Activated naive CD8-positive, alpha-beta T cell treated with anti-CD3 and anti-CD28 coated beads, Interleukin-2, amount 10 ng/mL, durations not matched to agents 7 days and 5 days (primary cell): ENCODE data around the gene KDELR1. TPM values are rescaled to one million over a fixed set of nuclear protein-coding genes. Genes with fewer than 3 reads are reported as not detected.
A peak's percentile ranks its signal among the peaks of the same experiment; 100 is the strongest.

Experiments
- ATAC-seq: fragments of 150-1000 bp; cut with Tn5 transposase; one replicate; pipeline ENCODE4 v1.10.0; 2021; ENCODE audit warnings: low read depth, moderate library complexity
- POLR2A ChIA-PET: fragments of 350-600 bp; sonication (Branson Sonifier 250); formaldehyde crosslinking; loops from one replicate; lab custom pipeline; 2021; ENCODE audit warnings: antibody characterized with exemption; lab: Charles Lee
- DNase-seq: peaks from one replicate; pipeline ENCODE4 v3.0.0; 2021
- H3K27ac Mint-ChIP-seq: one replicate; pipeline ENCODE4 v1.8.0; 2022; ENCODE audit warnings: mild to moderate bottlenecking, mixed read lengths
- H3K27me3 Mint-ChIP-seq: one replicate; pipeline ENCODE4 v1.8.0; 2022; ENCODE audit warnings: mild to moderate bottlenecking, moderate library complexity, mixed read lengths
- H3K36me3 Mint-ChIP-seq: one replicate; pipeline ENCODE4 v1.8.0; 2021; ENCODE audit warnings: mild to moderate bottlenecking, mixed read lengths
- H3K4me1 Mint-ChIP-seq: one replicate; pipeline ENCODE4 v1.8.0; 2021; ENCODE audit warnings: mixed read lengths
- H3K4me3 Mint-ChIP-seq: one replicate; pipeline ENCODE4 v1.8.0; 2022; ENCODE audit warnings: mild to moderate bottlenecking, moderate library complexity, mixed read lengths
- H3K9me3 Mint-ChIP-seq: one replicate; pipeline ENCODE4 v1.8.0; 2021; ENCODE audit warnings: mixed read lengths
- total RNA-seq, 2 experiments: library from RNA; stranded (reverse); gene quantifications; one replicate each; pipeline ENCODE4 v1.2.3, GENCODE V29; 2021

KDELR1 gene
- total RNA-seq, 2 experiments from 2014 or later = 75.8 to 75.9 TPM

GRCh38 chr19:48341515-48342413, 49.6 kb downstream of the KDELR1 start:
- Mint-ChIP-seq H3K4me1 (no peaks in the 10 kb centered on the region), H3K36me3 (no peaks in the 10 kb centered on the region), H3K4me3 (no peak overlapping the region), H3K9me3 (no peaks in the 10 kb centered on the region), H3K27me3 (no peaks in the 10 kb centered on the region), H3K27ac (no peak overlapping the region)
- POLR2A ChIA-PET = interaction anchor here (0.6 kb wide), 1 partner anchor 26 kb away, joined by 3 read pairs; no protein-coding TSS in a partner anchor
- no peak for DNase-seq
- ATAC-seq = no peak

GRCh38 chr19:48340995-48341394, 50.4 kb downstream of the KDELR1 start:
- no peaks in the 10 kb centered on the region for H3K9me3 Mint-ChIP-seq
- no peak overlapping the region for H3K4me3 Mint-ChIP-seq
- H3K36me3 Mint-ChIP-seq = no peaks in the 10 kb centered on the region
- H3K27ac Mint-ChIP-seq = no peak overlapping the region
- ATAC-seq = no peak
- no peak for DNase-seq
- POLR2A ChIA-PET = interaction anchor here (0.6 kb wide), 1 partner anchor 25 kb away, joined by 3 read pairs; no protein-coding TSS in a partner anchor
- no peaks in the 10 kb centered on the region for H3K4me1 Mint-ChIP-seq
- no peaks in the 10 kb centered on the region for H3K27me3 Mint-ChIP-seq

GRCh38 chr19:48338802-48339503, 52.4 kb downstream of the KDELR1 start:
- no peak for ATAC-seq
- H3K4me3 Mint-ChIP-seq = no peak overlapping the region
- H3K4me1 Mint-ChIP-seq = peaks cover 8% of the 10 kb centered on the region
- H3K27ac Mint-ChIP-seq = peak overlapping the region; percentile 74
- no peaks in the 10 kb centered on the region for H3K27me3 Mint-ChIP-seq
- POLR2A ChIA-PET = interaction anchor here (0.5 kb wide), 1 partner anchor 11 kb away, joined by 3 read pairs; no protein-coding TSS in a partner anchor
- peaks cover 3% of the 10 kb centered on the region for H3K36me3 Mint-ChIP-seq
- no peak for DNase-seq
- H3K9me3 Mint-ChIP-seq = no peaks in the 10 kb centered on the region

- H3K4me1 Mint-ChIP-seq = peaks cover 8% of the 10 kb centered on the region
- ATAC-seq (no peak), DNase-seq (no peak)
- H3K27me3 Mint-ChIP-seq = no peaks in the 10 kb centered on the region
- H3K27ac Mint-ChIP-seq = peak overlapping the region; percentile 5
- no peaks in the 10 kb centered on the region for H3K9me3 Mint-ChIP-seq
- no peak overlapping the region for H3K4me3 Mint-ChIP-seq
- POLR2A ChIA-PET = interaction anchor here (0.6 kb wide), 1 partner anchor 40 kb away, joined by 5 read pairs; no protein-coding TSS in a partner anchor
- peaks cover 5% of the 10 kb centered on the region for H3K36me3 Mint-ChIP-seq
These were observed 53.0 kb downstream of the KDELR1 start for GRCh38 chr19:48338253-48338755.

- Mint-ChIP-seq H3K27ac (peak overlapping the region; percentile 93), H3K9me3 (no peaks in the 10 kb centered on the region), H3K36me3 (peaks cover 27% of the 10 kb centered on the region), H3K27me3 (no peaks in the 10 kb centered on the region), H3K4me3 (peak overlapping the region; percentile 88), H3K4me1 (peaks cover 37% of the 10 kb centered on the region)
- POLR2A ChIA-PET = interaction anchor here (0.6 to 7.0 kb wide), 11 partner anchors 13 to 1685 kb away, joined by 3 to 223 read pairs (median 4); partner anchors contain the start of genes EMP3 and GRIN2D
- peak; percentile 97 for DNase-seq
- ATAC-seq = peak; percentile 69
These were observed 57.6 kb downstream of the KDELR1 start for GRCh38 chr19:48333467-48334384.

- H3K9me3 Mint-ChIP-seq = peaks cover 1% of the 10 kb centered on the region
- DNase-seq (peak; percentile 87), ATAC-seq (peak; percentile 67)
- H3K4me1 Mint-ChIP-seq = peaks cover 41% of the 10 kb centered on the region
- peak overlapping the region; percentile 88 for H3K4me3 Mint-ChIP-seq
- H3K27me3 Mint-ChIP-seq = no peaks in the 10 kb centered on the region
- POLR2A ChIA-PET = interaction anchor here (0.8 to 7.0 kb wide), 8 partner anchors 12 to 83 kb away, joined by 3 to 223 read pairs (median 6); partner anchors contain the start of genes CARD8, EMP3, GRIN2D and SYNGR4
- peak overlapping the region; percentile 93 for H3K27ac Mint-ChIP-seq
- peaks cover 33% of the 10 kb centered on the region for H3K36me3 Mint-ChIP-seq
These were observed 58.5 kb downstream of the KDELR1 start for GRCh38 chr19:48332662-48333466.

Other genes starting within 250 kb of the KDELR1 start
- 100 to 1,000 TPM; 158 to 168 TPM for gene LIG1, start 221.2 kb downstream of the KDELR1 start, total RNA-seq
- gene ZSWIM9, start 220.9 kb downstream of the KDELR1 start, total RNA-seq = 10 to 100 TPM; 10.2 to 13.3 TPM
- 100 to 1,000 TPM; 249 to 255 TPM for gene CARD8, start 135.6 kb downstream of the KDELR1 start, total RNA-seq
- under 1 TPM in 1 of 2 experiments, not detected in 1; 0.39 TPM for gene ZNF114, start 121.5 kb downstream of the KDELR1 start, total RNA-seq
- 100 to 1,000 TPM; 285 to 303 TPM for gene EMP3, start 66.0 kb downstream of the KDELR1 start, total RNA-seq
- gene TMEM143, start 27.6 kb downstream of the KDELR1 start, total RNA-seq = 10 to 100 TPM; 24.8 to 26.1 TPM
- gene SYNGR4, start 27.2 kb downstream of the KDELR1 start, total RNA-seq = under 1 TPM in 1 of 2 experiments, not detected in 1; 0.30 TPM
- under 1 TPM; 0.14 to 0.17 TPM for gene GRIN2D, start 2.1 kb upstream of the KDELR1 start, total RNA-seq
- 10 to 100 TPM; 31.3 to 36.0 TPM for gene GRWD1, start 54.4 kb upstream of the KDELR1 start, total RNA-seq
- gene KCNJ14, start 64.0 kb upstream of the KDELR1 start, total RNA-seq = 1 to 10 TPM; 1.4 TPM
- gene CYTH2, start 77.8 kb upstream of the KDELR1 start, total RNA-seq = 10 to 100 TPM; 57.6 to 59.1 TPM
- gene LMTK3, start 120.3 kb upstream of the KDELR1 start, total RNA-seq = 10 to 100 TPM; 10.2 to 12.8 TPM
- gene SULT2B1, start 160.6 kb upstream of the KDELR1 start, total RNA-seq = not detected
- gene SPACA4, start 215.2 kb upstream of the KDELR1 start, total RNA-seq = not detected
- 1 to 10 TPM; 2.7 to 3.6 TPM for gene FAM83E, start 223.5 kb upstream of the KDELR1 start, total RNA-seq
- 1,000 to 10,000 TPM; 1,565 to 1,587 TPM for gene RPL18, start 227.6 kb upstream of the KDELR1 start, total RNA-seq
- 10 to 100 TPM; 31.4 to 31.8 TPM for gene SPHK2, start 228.0 kb upstream of the KDELR1 start, total RNA-seq
- gene DBP, start 245.8 kb upstream of the KDELR1 start, total RNA-seq = 10 to 100 TPM; 34.0 to 34.8 TPM